Measurements from ENCODE around the gene PPIG. TPM values are rescaled to one million over a fixed set of nuclear protein-coding genes. Genes with fewer than 3 reads are reported as not detected.

Gene PPIG
- total and polyA plus RNA-seq, 9 of the 15 experiments (the other 6 are each of a cell fraction or from before 2014, with no cell fraction given), result 52.5 to 166 (median 124) TPM

DNA sequence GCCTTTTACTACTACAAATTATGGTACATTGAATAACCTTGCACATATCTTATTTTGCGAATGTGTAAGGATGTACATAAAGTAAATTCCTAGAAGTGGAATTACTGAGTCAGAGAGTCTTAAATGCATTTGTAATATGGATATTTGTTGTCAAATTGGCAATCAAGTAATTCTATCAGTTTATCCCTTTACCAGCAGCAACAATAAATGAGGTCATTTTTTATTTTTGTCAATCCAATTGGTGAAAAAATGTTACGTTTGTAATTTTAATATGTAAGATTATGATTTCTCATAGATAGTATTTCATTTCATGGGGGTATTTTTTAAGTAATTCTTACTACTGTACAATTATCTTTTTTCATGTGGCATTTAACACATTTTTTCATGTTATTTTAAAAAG, 14.8 kb downstream of the PPIG start:
- FAIRE-seq, result no peak
- ChIA-PET CTCF (ENCODE audit: low intra/inter-chr PET ratio) (no interaction called here), POLR2A (interaction anchor here (1.0 kb wide), 1 partner anchor 9 kb away, joined by 4 read pairs; no protein-coding TSS in a partner anchor)

More for the DNA sequence above, 14.8 kb downstream of the PPIG start:
- Histone ChIP-seq H3K79me2 (ENCODE audit: control insufficient read depth, insufficient read depth, low read length) (peaks cover 98% of the 10 kb centered on the region), H3K36me3 (ENCODE audit: control insufficient read depth, insufficient read depth, low read length) (peaks cover 36% of the 10 kb centered on the region), H3K27me3 (ENCODE audit: control insufficient read depth in 2 of 2, insufficient read depth in 2 of 2, low read length in 2 of 2) (no peaks in the 10 kb centered on the region), H3K4me3 (no peak overlapping the region), H2AFZ (ENCODE audit: low read depth, low read length) (no peak overlapping the region), H3K9ac (ENCODE audit: insufficient read depth in 1 of 2, low read depth in 2 of 2, low read length in 2 of 2) (no peak overlapping the region), H3K27ac (ENCODE audit: extremely low read depth, low read depth, low read length) (no peak overlapping the region), H3K4me2 (ENCODE audit: insufficient read depth, low read length) (no peak overlapping the region), H3K9me1 (ENCODE audit: control insufficient read depth, insufficient read depth, low read length) (no peaks in the 10 kb centered on the region), H3K4me1 (replicated peaks in 1 of 2; ENCODE audit: control insufficient read depth in 2 of 2, insufficient read depth in 2 of 2, low read length in 2 of 2) (no peaks in the 10 kb centered on the region), H3K9me3 (replicated peaks; ENCODE audit: control insufficient read depth, insufficient read depth, low read depth, low read length) (no peaks in the 10 kb centered on the region), H4K20me1 (replicated peaks; ENCODE audit: control insufficient read depth, insufficient read depth, low read length) (no peaks in the 10 kb centered on the region; the same call in 1 of the 2 replicates)
- 98% methylated on average over 2 of the region's 2 CpGs for WGBS (ENCODE audit: insufficient coverage, low coverage, missing lambda C conversion rate)
- intact Hi-C loops (cut with micrococcal nuclease), result no loop called here
- no TSS peak for BruUV-seq (replicated peaks)
- ATAC-seq, result no peak
- in situ Hi-C loops (cut with MboI), result no loop called here
- no peak for DNase-seq (ENCODE audit: extremely low read depth in 1 of 4, low spot score in 3 of 4)
- TF ChIP-seq, protein P1, sequence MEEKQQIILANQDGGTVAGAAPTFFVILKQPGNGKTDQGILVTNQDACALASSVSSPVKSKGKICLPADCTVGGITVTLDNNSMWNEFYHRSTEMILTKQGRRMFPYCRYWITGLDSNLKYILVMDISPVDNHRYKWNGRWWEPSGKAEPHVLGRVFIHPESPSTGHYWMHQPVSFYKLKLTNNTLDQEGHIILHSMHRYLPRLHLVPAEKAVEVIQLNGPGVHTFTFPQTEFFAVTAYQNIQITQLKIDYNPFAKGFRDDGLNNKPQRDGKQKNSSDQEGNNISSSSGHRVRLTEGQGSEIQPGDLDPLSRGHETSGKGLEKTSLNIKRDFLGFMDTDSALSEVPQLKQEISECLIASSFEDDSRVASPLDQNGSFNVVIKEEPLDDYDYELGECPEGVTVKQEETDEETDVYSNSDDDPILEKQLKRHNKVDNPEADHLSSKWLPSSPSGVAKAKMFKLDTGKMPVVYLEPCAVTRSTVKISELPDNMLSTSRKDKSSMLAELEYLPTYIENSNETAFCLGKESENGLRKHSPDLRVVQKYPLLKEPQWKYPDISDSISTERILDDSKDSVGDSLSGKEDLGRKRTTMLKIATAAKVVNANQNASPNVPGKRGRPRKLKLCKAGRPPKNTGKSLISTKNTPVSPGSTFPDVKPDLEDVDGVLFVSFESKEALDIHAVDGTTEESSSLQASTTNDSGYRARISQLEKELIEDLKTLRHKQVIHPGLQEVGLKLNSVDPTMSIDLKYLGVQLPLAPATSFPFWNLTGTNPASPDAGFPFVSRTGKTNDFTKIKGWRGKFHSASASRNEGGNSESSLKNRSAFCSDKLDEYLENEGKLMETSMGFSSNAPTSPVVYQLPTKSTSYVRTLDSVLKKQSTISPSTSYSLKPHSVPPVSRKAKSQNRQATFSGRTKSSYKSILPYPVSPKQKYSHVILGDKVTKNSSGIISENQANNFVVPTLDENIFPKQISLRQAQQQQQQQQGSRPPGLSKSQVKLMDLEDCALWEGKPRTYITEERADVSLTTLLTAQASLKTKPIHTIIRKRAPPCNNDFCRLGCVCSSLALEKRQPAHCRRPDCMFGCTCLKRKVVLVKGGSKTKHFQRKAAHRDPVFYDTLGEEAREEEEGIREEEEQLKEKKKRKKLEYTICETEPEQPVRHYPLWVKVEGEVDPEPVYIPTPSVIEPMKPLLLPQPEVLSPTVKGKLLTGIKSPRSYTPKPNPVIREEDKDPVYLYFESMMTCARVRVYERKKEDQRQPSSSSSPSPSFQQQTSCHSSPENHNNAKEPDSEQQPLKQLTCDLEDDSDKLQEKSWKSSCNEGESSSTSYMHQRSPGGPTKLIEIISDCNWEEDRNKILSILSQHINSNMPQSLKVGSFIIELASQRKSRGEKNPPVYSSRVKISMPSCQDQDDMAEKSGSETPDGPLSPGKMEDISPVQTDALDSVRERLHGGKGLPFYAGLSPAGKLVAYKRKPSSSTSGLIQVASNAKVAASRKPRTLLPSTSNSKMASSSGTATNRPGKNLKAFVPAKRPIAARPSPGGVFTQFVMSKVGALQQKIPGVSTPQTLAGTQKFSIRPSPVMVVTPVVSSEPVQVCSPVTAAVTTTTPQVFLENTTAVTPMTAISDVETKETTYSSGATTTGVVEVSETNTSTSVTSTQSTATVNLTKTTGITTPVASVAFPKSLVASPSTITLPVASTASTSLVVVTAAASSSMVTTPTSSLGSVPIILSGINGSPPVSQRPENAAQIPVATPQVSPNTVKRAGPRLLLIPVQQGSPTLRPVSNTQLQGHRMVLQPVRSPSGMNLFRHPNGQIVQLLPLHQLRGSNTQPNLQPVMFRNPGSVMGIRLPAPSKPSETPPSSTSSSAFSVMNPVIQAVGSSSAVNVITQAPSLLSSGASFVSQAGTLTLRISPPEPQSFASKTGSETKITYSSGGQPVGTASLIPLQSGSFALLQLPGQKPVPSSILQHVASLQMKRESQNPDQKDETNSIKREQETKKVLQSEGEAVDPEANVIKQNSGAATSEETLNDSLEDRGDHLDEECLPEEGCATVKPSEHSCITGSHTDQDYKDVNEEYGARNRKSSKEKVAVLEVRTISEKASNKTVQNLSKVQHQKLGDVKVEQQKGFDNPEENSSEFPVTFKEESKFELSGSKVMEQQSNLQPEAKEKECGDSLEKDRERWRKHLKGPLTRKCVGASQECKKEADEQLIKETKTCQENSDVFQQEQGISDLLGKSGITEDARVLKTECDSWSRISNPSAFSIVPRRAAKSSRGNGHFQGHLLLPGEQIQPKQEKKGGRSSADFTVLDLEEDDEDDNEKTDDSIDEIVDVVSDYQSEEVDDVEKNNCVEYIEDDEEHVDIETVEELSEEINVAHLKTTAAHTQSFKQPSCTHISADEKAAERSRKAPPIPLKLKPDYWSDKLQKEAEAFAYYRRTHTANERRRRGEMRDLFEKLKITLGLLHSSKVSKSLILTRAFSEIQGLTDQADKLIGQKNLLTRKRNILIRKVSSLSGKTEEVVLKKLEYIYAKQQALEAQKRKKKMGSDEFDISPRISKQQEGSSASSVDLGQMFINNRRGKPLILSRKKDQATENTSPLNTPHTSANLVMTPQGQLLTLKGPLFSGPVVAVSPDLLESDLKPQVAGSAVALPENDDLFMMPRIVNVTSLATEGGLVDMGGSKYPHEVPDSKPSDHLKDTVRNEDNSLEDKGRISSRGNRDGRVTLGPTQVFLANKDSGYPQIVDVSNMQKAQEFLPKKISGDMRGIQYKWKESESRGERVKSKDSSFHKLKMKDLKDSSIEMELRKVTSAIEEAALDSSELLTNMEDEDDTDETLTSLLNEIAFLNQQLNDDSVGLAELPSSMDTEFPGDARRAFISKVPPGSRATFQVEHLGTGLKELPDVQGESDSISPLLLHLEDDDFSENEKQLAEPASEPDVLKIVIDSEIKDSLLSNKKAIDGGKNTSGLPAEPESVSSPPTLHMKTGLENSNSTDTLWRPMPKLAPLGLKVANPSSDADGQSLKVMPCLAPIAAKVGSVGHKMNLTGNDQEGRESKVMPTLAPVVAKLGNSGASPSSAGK (IDR thresholded peaks at IDR 0.05), result no peak
- TF ChIP-seq NCOA2 (IDR thresholded peaks at IDR 0.05; ENCODE audit: partially characterized antibody in 2 of 2), result peak in 1 of 2 experiments; percentile 19
